BJ (cell line): ENCODE results near the gene XXYLT1. TPM values are rescaled to one million over a fixed set of nuclear protein-coding genes. Genes with fewer than 3 reads are reported as not detected.

Source experiments
- CTCF ChIA-PET: fragments of 350-600 bp; formaldehyde crosslinking; extraction: SDS; loops from one replicate; lab custom pipeline; 2021; ENCODE audit warnings: antibody characterized with exemption, inconsistent platforms; lab: Yijun Ruan, JAX
- POLR2A ChIA-PET: fragments of 300-600 bp; sonication (Branson Sonifier 250); formaldehyde crosslinking; extraction: SDS; loops from one replicate; lab custom pipeline; 2021; ENCODE audit warnings: antibody characterized with exemption; lab: Charles Lee
- DNase-seq: peaks from one replicate; pipeline ENCODE4 v3.0.0-alpha.2; 2011; ENCODE audit warnings: low read depth
- H3K27me3 ChIP-seq: 2 replicates; pipeline ENCODE4 v1.6.0; 2011; ENCODE audit warnings: low read length; ENCODE audit not compliant: control insufficient read depth, insufficient read depth
- H3K36me3 ChIP-seq: 2 replicates; pipeline ENCODE4 v1.5.1; 2011; ENCODE audit warnings: low read length; ENCODE audit not compliant: control insufficient read depth, insufficient read depth
- H3K4me3 ChIP-seq: 2 replicates; pipeline ENCODE4 v1.5.1; 2011; ENCODE audit warnings: low read depth, mild to moderate bottlenecking, control low read depth, low read length
- CTCF ChIP-seq: IDR thresholded peaks from 2 replicates; pipeline ENCODE4 v1.5.1; 2011; ENCODE audit warnings: low read depth, mild to moderate bottlenecking, control low read depth, inconsistent platforms, low read length, moderate library complexity; ENCODE audit not compliant: insufficient read depth
- polyA plus RNA-seq: library from polyadenylated mRNA; depleted of rRNA; stranded (reverse); fragments of >200 nt; gene quantifications from 2 replicates; pipeline ENCODE4 v1.2.3, GENCODE V29; 2011

XXYLT1 gene
- polyA plus RNA-seq, 1 experiment: 33.5 TPM

- Histone ChIP-seq H3K4me3 (no peak overlapping the region), H3K36me3 (peaks cover 1% of the 10 kb centered on the region; the same call in 1 of the 2 replicates), H3K27me3 (no peaks in the 10 kb centered on the region)
- ChIA-PET CTCF (interaction anchor here (0.5 to 1.2 kb wide), 2 partner anchors 26 to 120 kb away, joined by 3 read pairs; no protein-coding TSS in a partner anchor), POLR2A (no interaction called here)
- TF ChIP-seq CTCF: no peak
- DNase-seq: no peak
Measured at GRCh38 chr3:195133013-195133412, 137.9 kb downstream of the XXYLT1 start.

GRCh38 chr3:195131176-195131575 lies 139.8 kb downstream of the XXYLT1 start:
- no peak for TF ChIP-seq CTCF
- no peaks in the 10 kb centered on the region for H3K27me3 ChIP-seq
- peaks cover 1% of the 10 kb centered on the region; the same call in 1 of the 2 replicates for H3K36me3 ChIP-seq
- DNase-seq: no peak
- POLR2A ChIA-PET: no interaction called here
- CTCF ChIA-PET: interaction anchor here (1.0 to 1.7 kb wide), 4 partner anchors 8 to 57 kb away, joined by 3 to 4 read pairs (median 3); no protein-coding TSS in a partner anchor
- H3K4me3 ChIP-seq: no peak overlapping the region

- ChIA-PET POLR2A (no interaction called here), CTCF (interaction anchor here (1.1 to 2.7 kb wide), 4 partner anchors 8 to 447 kb away, joined by 3 to 8 read pairs (median 4); no protein-coding TSS in a partner anchor)
- H3K36me3 ChIP-seq: no peaks in the 10 kb centered on the region
- no peak overlapping the region for H3K4me3 ChIP-seq
- no peak for TF ChIP-seq CTCF
- no peak for DNase-seq
- H3K27me3 ChIP-seq: no peaks in the 10 kb centered on the region
Measured at GRCh38 chr3:195129644-195130492, 141.1 kb downstream of the XXYLT1 start.

GRCh38 chr3:195129072-195129643 lies 141.8 kb downstream of the XXYLT1 start:
- no peak for TF ChIP-seq CTCF
- Histone ChIP-seq H3K4me3 (no peak overlapping the region), H3K36me3 (no peaks in the 10 kb centered on the region), H3K27me3 (no peaks in the 10 kb centered on the region)
- no peak for DNase-seq
- CTCF ChIA-PET: interaction anchor here (2.7 kb wide), 1 partner anchor 447 kb away, joined by 8 read pairs; no protein-coding TSS in a partner anchor
- POLR2A ChIA-PET: no interaction called here
